ENCODE measurements around the gene ARHGAP15. TPM values are rescaled to one million over a fixed set of nuclear protein-coding genes. Genes with fewer than 3 reads are reported as not detected.

Gene ARHGAP15
- total and polyA plus RNA-seq, 2 experiments from 2014 or later, result 0.26 TPM; not detected in 1

DNA sequence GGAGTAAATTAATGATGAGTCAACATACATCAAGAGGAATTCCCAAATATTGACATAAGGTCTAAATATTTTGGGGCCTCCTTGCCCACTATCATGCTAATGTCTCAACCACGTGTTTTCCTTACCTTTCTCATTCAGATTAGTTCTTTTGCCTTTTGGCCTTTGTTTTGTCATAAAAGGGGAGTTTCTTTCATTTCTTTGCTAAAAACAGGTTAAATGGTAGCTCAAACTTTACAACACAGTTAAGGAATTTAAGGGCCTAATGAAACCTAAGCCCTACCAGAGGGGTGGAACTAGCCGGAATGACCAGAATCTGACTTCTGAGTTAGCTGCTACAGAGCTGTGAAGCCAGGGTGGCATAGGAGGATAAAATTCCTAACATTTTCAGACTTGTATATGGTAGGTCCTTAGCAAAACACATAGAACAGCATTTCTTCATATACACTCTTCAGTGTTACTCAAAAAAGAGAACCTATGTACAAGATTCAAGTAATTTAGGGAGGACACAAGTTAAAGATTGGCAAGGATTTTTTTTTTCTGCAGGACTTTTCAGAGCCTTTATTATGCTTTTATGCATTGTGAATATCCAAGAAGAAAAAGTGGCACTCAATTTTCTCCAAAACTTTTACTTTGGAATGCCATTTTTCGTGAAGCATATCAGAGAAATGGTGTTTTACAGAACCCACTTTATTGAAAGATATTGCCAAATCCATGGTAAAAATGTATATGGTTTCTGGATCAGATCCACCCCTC is 633.1 kb downstream of the ARHGAP15 start:
- Histone ChIP-seq H3K27ac (ENCODE audit: low read depth) (peak overlapping the region; percentile 84), H3K36me3 (ENCODE audit: insufficient read depth) (no peaks in the 10 kb centered on the region), H3K27me3 (ENCODE audit: insufficient read depth) (no peaks in the 10 kb centered on the region), H4K20me1 (replicated peaks; ENCODE audit: insufficient read depth) (no peaks in the 10 kb centered on the region), H2AFZ (no peak overlapping the region), H3K4me3 (no peak overlapping the region), H3K4me1 (ENCODE audit: insufficient read depth) (peaks cover 50% of the 10 kb centered on the region), H3K4me2 (0 out of 2 replicates have a peak overlapping the region, but pooled peaks have one; percentile 0), H3K79me2 (replicated peaks; ENCODE audit: insufficient read depth) (no peaks in the 10 kb centered on the region), H3F3A (replicated peaks; ENCODE audit: low read depth) (no peaks in the 10 kb centered on the region), H3K9me2 (ENCODE audit: insufficient read depth) (no peaks in the 10 kb centered on the region; the same call in 1 of the 2 replicates)
- Mint-ChIP-seq H3K4me1 (peaks cover 54% of the 10 kb centered on the region), H3K27ac (peak overlapping the region; percentile 15), H3K9me3 (no peaks in the 10 kb centered on the region; the same call in 2 of the 3 replicates), H3K4me3 (peak overlapping the region; percentile 11; the same call in 1 of the 3 replicates), H3K36me3 (ENCODE audit: low read depth) (no peaks in the 10 kb centered on the region), H3K27me3 (ENCODE audit: insufficient read depth, low read depth, poor library complexity) (no peaks in the 10 kb centered on the region)
- ATAC-seq (peak; percentile 86), DNase-seq (ENCODE audit: low spot score) (peak; percentile 86)
- TF ChIP-seq EZH2 (IDR thresholded peaks at IDR 0.05; ENCODE audit: low read depth, unreplicated experiment), result no peak
- TF ChIP-seq, protein P1, sequence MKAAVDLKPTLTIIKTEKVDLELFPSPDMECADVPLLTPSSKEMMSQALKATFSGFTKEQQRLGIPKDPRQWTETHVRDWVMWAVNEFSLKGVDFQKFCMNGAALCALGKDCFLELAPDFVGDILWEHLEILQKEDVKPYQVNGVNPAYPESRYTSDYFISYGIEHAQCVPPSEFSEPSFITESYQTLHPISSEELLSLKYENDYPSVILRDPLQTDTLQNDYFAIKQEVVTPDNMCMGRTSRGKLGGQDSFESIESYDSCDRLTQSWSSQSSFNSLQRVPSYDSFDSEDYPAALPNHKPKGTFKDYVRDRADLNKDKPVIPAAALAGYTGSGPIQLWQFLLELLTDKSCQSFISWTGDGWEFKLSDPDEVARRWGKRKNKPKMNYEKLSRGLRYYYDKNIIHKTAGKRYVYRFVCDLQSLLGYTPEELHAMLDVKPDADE (IDR thresholded peaks at IDR 0.05), result no peak
- TF ChIP-seq, protein P2, sequence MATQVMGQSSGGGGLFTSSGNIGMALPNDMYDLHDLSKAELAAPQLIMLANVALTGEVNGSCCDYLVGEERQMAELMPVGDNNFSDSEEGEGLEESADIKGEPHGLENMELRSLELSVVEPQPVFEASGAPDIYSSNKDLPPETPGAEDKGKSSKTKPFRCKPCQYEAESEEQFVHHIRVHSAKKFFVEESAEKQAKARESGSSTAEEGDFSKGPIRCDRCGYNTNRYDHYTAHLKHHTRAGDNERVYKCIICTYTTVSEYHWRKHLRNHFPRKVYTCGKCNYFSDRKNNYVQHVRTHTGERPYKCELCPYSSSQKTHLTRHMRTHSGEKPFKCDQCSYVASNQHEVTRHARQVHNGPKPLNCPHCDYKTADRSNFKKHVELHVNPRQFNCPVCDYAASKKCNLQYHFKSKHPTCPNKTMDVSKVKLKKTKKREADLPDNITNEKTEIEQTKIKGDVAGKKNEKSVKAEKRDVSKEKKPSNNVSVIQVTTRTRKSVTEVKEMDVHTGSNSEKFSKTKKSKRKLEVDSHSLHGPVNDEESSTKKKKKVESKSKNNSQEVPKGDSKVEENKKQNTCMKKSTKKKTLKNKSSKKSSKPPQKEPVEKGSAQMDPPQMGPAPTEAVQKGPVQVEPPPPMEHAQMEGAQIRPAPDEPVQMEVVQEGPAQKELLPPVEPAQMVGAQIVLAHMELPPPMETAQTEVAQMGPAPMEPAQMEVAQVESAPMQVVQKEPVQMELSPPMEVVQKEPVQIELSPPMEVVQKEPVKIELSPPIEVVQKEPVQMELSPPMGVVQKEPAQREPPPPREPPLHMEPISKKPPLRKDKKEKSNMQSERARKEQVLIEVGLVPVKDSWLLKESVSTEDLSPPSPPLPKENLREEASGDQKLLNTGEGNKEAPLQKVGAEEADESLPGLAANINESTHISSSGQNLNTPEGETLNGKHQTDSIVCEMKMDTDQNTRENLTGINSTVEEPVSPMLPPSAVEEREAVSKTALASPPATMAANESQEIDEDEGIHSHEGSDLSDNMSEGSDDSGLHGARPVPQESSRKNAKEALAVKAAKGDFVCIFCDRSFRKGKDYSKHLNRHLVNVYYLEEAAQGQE (IDR thresholded peaks at IDR 0.05; ENCODE audit: unreplicated experiment), result no peak
- TF ChIP-seq JUNB (IDR thresholded peaks at IDR 0.05; ENCODE audit: unreplicated experiment), result no peak
- no peak for TF ChIP-seq ZNF331 (CRISPR knock-in tag; IDR thresholded peaks at IDR 0.05; ENCODE audit: low read depth)
- TF ChIP-seq CREB1 (CRISPR knock-in tag; IDR thresholded peaks at IDR 0.05; ENCODE audit: low read depth), result no peak
- no peak for TF ChIP-seq NANOG (IDR thresholded peaks at IDR 0.05; ENCODE audit: borderline replicate concordance)
- TF ChIP-seq, protein P3, sequence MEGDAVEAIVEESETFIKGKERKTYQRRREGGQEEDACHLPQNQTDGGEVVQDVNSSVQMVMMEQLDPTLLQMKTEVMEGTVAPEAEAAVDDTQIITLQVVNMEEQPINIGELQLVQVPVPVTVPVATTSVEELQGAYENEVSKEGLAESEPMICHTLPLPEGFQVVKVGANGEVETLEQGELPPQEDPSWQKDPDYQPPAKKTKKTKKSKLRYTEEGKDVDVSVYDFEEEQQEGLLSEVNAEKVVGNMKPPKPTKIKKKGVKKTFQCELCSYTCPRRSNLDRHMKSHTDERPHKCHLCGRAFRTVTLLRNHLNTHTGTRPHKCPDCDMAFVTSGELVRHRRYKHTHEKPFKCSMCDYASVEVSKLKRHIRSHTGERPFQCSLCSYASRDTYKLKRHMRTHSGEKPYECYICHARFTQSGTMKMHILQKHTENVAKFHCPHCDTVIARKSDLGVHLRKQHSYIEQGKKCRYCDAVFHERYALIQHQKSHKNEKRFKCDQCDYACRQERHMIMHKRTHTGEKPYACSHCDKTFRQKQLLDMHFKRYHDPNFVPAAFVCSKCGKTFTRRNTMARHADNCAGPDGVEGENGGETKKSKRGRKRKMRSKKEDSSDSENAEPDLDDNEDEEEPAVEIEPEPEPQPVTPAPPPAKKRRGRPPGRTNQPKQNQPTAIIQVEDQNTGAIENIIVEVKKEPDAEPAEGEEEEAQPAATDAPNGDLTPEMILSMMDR (conservative IDR thresholded peaks at IDR 0.05; ENCODE audit: low read depth in 2 of 2), result no peak
- TF ChIP-seq STAT1 (IDR thresholded peaks at IDR 0.05; ENCODE audit: unreplicated experiment), result no peak
- TF ChIP-seq, protein P4, sequence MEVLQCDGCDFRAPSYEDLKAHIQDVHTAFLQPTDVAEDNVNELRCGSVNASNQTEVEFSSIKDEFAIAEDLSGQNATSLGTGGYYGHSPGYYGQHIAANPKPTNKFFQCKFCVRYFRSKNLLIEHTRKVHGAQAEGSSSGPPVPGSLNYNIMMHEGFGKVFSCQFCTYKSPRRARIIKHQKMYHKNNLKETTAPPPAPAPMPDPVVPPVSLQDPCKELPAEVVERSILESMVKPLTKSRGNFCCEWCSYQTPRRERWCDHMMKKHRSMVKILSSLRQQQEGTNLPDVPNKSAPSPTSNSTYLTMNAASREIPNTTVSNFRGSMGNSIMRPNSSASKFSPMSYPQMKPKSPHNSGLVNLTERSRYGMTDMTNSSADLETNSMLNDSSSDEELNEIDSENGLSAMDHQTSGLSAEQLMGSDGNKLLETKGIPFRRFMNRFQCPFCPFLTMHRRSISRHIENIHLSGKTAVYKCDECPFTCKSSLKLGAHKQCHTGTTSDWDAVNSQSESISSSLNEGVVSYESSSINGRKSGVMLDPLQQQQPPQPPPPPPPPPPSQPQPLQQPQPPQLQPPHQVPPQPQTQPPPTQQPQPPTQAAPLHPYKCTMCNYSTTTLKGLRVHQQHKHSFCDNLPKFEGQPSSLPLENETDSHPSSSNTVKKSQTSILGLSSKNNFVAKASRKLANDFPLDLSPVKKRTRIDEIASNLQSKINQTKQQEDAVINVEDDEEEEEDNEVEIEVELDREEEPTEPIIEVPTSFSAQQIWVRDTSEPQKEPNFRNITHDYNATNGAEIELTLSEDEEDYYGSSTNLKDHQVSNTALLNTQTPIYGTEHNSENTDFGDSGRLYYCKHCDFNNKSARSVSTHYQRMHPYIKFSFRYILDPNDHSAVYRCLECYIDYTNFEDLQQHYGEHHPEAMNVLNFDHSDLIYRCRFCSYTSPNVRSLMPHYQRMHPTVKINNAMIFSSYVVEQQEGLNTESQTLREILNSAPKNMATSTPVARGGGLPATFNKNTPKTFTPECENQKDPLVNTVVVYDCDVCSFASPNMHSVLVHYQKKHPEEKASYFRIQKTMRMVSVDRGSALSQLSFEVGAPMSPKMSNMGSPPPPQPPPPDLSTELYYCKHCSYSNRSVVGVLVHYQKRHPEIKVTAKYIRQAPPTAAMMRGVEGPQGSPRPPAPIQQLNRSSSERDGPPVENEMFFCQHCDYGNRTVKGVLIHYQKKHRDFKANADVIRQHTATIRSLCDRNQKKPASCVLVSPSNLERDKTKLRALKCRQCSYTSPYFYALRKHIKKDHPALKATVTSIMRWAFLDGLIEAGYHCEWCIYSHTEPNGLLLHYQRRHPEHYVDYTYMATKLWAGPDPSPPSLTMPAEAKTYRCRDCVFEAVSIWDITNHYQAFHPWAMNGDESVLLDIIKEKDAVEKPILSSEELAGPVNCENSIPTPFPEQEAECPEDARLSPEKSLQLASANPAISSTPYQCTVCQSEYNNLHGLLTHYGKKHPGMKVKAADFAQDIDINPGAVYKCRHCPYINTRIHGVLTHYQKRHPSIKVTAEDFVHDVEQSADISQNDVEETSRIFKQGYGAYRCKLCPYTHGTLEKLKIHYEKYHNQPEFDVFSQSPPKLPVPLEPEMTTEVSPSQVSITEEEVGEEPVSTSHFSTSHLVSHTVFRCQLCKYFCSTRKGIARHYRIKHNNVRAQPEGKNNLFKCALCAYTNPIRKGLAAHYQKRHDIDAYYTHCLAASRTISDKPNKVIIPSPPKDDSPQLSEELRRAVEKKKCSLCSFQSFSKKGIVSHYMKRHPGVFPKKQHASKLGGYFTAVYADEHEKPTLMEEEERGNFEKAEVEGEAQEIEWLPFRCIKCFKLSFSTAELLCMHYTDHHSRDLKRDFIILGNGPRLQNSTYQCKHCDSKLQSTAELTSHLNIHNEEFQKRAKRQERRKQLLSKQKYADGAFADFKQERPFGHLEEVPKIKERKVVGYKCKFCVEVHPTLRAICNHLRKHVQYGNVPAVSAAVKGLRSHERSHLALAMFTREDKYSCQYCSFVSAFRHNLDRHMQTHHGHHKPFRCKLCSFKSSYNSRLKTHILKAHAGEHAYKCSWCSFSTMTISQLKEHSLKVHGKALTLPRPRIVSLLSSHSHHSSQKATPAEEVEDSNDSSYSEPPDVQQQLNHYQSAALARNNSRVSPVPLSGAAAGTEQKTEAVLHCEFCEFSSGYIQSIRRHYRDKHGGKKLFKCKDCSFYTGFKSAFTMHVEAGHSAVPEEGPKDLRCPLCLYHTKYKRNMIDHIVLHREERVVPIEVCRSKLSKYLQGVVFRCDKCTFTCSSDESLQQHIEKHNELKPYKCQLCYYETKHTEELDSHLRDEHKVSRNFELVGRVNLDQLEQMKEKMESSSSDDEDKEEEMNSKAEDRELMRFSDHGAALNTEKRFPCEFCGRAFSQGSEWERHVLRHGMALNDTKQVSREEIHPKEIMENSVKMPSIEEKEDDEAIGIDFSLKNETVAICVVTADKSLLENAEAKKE (CRISPR knock-in tag; IDR thresholded peaks at IDR 0.05), result no peak
- no peak for TF ChIP-seq EZH2phosphoT487 (IDR thresholded peaks at IDR 0.05; ENCODE audit: unreplicated experiment)
- no peak for TF ChIP-seq POLR2AphosphoS5 (IDR thresholded peaks at IDR 0.05; ENCODE audit: low read depth)
- no peak for TF ChIP-seq ZNF114 (CRISPR knock-in tag; IDR thresholded peaks at IDR 0.05)

Data from GM23338 (cell line).